ENCODE results near the gene NRF1. TPM values are rescaled to one million over a fixed set of nuclear protein-coding genes. Genes with fewer than 3 reads are reported as not detected.
"Not testable (repeated sequence)": the region's sequence is repeated elsewhere in the genome, so short reads cannot be mapped to it uniquely, and the experiment has no call there.

NRF1 gene
- total RNA-seq, 1 donor from 2014 or later = 19.3 TPM

GRCh38 chr7:129635300-129636029 is 23.9 kb downstream of the NRF1 start:
- no peak overlapping the region for H3K27ac ChIP-seq
- DNase-seq = no peak
- H3K4me1 ChIP-seq = no peaks in the 10 kb centered on the region
- H3K9me3 ChIP-seq = no peaks in the 10 kb centered on the region
- TF ChIP-seq CTCF (IDR thresholded peaks at IDR 0.05) = peak; percentile 76
- no peaks in the 10 kb centered on the region for H3K27me3 ChIP-seq
- no peaks in the 10 kb centered on the region for H3K36me3 ChIP-seq
- ATAC-seq = peak; percentile 92
- H3K4me3 ChIP-seq = no peak overlapping the region
- intact Hi-C loops (cut with DNase I) = no loop called here

GRCh38 chr7:129636030-129636550 is 24.6 kb downstream of the NRF1 start:
- H3K4me1 ChIP-seq; H3K27ac ChIP-seq; H3K27me3 ChIP-seq; H3K4me3 ChIP-seq; DNase-seq; H3K9me3 ChIP-seq; H3K36me3 ChIP-seq; intact Hi-C loops (cut with DNase I); ATAC-seq: not testable (repeated sequence)

- no peak for TF ChIP-seq CTCF (IDR thresholded peaks at IDR 0.05)
- Histone ChIP-seq H3K4me1 (no peaks in the 10 kb centered on the region), H3K27me3 (no peaks in the 10 kb centered on the region), H3K36me3 (no peaks in the 10 kb centered on the region), H3K9me3 (no peaks in the 10 kb centered on the region), H3K27ac (no peak overlapping the region), H3K4me3 (no peak overlapping the region)
- DNase-seq (no peak), ATAC-seq (no peak)
- intact Hi-C loops (cut with DNase I) = no loop called here
These were observed 25.1 kb downstream of the NRF1 start for GRCh38 chr7:129636641-129637040.

GRCh38 chr7:129640400-129640799 is 28.9 kb downstream of the NRF1 start:
- DNase-seq = no peak
- no peaks in the 10 kb centered on the region for H3K36me3 ChIP-seq
- H3K9me3 ChIP-seq = no peaks in the 10 kb centered on the region
- no peak overlapping the region for H3K27ac ChIP-seq
- no peak overlapping the region for H3K4me3 ChIP-seq
- intact Hi-C loops (cut with DNase I) = no loop called here
- H3K4me1 ChIP-seq = no peaks in the 10 kb centered on the region
- no peak for ATAC-seq
- no peaks in the 10 kb centered on the region for H3K27me3 ChIP-seq
- TF ChIP-seq CTCF (IDR thresholded peaks at IDR 0.05) = no peak

GRCh38 chr7:129642871-129643549 is 31.5 kb downstream of the NRF1 start:
- Histone ChIP-seq H3K9me3 (no peaks in the 10 kb centered on the region), H3K4me3 (no peak overlapping the region), H3K4me1 (no peaks in the 10 kb centered on the region), H3K27ac (no peak overlapping the region), H3K36me3 (no peaks in the 10 kb centered on the region), H3K27me3 (no peaks in the 10 kb centered on the region)
- intact Hi-C loops (cut with DNase I) = no loop called here
- ATAC-seq (peak; percentile 21), DNase-seq (no peak)
- TF ChIP-seq CTCF (IDR thresholded peaks at IDR 0.05) = no peak

GRCh38 chr7:129643550-129644170 is 32.1 kb downstream of the NRF1 start:
- Histone ChIP-seq H3K9me3 (no peaks in the 10 kb centered on the region), H3K36me3 (no peaks in the 10 kb centered on the region), H3K27me3 (no peaks in the 10 kb centered on the region), H3K4me3 (no peak overlapping the region), H3K27ac (no peak overlapping the region), H3K4me1 (no peaks in the 10 kb centered on the region)
- ATAC-seq = no peak
- no peak for DNase-seq
- TF ChIP-seq CTCF (IDR thresholded peaks at IDR 0.05) = no peak
- intact Hi-C loops (cut with DNase I) = no loop called here
